ENCODE measurements around the gene ANO1.

ANO1 gene

DNA sequence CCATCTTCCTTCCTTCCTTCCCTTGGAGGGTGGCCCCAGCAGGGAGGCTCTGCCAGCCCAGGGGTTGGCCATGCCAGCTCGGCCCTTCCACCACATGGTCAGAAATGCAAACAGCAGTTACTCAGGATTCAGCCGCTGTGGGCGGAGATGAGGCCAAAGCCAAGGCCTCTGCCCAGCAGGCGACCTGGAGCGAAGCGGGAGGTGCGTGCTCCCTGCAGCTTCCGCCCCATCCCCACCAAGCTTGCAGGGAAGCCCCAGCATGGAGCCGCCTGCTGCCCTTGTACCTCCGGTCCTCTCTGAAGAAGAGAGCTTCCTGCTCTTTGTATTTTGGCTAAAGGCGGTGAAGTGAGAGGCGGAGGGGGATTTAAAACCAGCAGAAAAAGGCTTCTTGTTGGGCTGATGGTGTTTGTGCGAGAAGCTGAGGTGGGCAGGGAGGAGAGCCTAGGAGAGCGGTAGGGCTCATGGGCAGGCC, 50.4 kb downstream of the ANO1 start:
- H3K4me3 ChIP-seq (ENCODE audit: low read depth, low read length): no peak overlapping the region
- DNase-seq (ENCODE audit: low read depth): no peak

DNA sequence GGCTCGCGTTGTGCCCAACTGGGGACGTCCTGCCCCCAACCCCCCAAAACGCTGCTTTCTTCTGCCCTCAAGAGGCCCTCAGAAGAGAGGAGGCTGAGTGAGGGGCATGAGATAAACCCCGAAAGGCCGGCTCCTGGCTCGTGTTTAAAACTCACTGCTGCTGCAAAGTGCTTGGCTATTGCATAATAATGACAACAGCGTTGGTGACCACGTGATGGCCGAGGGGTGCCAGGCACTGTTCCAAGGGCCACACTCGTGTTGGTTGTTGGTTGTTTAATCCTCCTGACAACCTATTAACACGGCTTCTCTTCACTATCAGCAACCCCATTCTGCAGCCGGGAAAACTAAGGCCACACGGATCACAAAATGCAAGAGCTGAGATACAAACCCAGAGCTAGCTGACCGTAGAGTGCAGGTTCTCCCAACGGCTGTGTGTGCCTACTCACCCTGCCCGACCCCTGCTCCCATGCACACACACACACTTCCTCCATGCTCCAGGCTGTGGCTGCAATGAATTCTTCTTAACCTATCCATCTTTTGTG, 51.0 kb downstream of the ANO1 start:
- no peak for DNase-seq (ENCODE audit: low read depth)
- H3K4me3 ChIP-seq (ENCODE audit: low read depth, low read length): no peak overlapping the region

DNA sequence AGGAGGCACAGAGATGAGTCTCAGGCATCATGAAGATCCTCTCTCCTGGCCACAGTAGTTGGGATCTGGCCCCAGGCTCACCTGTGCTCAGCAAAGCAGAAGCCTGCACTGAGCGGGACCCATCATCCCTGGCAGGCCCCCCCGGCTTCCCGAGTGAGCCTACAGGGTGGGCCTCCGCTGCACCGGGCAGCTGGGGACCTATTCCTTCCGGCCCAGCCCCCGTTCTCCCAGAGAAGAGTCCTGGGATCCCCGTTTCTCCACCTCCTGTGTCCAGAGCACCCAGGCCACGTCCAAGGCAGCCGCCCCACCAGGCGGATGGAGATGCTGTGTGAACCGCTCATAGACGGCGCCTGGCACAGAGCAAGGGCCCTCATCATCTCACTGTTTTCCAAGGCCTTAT, 52.5 kb downstream of the ANO1 start:
- H3K4me3 ChIP-seq (ENCODE audit: low read depth, low read length): no peak overlapping the region
- no peak for DNase-seq (ENCODE audit: low read depth)

DNA sequence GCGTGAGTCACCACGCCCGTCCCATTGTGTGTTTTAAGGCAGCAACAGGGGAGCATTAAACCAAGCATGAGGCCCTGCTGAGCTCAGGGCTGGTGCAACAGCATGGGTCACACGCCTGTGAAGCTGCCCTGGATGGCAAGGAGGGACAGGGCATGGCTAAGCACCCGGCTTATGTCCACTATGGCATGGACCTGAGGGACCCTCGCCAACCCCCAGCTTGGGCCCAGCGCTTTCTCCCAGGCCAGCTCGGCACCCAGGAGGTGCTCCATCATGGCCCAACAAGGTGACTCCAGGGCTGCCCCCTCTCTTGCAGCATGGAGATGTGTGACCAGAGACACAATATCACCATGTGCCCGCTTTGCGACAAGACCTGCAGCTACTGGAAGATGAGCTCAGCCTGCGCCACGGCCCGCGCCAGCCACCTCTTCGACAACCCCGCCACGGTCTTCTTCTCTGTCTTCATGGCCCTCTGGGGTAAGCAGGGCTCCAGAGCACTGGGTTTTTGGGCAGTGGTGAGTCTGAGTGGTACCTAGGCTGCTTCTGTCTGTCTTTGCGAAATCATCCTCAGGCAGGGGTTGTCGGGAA, 53.6 kb downstream of the ANO1 start:
- DNase-seq (ENCODE audit: low read depth): no peak

DNA sequence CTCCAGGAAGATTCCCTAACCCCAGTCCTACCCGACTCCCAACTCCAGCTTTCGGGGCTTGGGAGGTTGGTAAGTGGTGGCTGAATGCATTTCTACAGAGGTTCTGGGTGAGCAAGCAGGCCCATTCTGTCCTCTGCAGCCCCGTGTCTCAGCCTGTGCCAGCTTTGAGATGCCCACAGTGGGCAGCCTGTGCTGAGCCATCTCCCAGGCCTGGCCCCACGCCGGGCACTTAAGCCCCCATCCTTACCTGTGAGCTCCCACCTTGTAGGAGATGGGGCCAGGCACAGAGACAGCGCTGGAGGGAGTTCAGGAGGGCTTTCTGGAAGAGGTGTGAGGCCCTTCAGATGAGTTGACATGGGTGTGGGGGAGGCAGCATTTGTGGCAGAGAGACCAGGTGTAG, 54.5 kb downstream of the ANO1 start:
- DNase-seq (ENCODE audit: low read depth): no peak
- H3K4me3 ChIP-seq (ENCODE audit: low read depth, low read length): no peak overlapping the region

More for the DNA sequence above, 53.6 kb downstream of the ANO1 start:
- no peak overlapping the region for H3K4me3 ChIP-seq (ENCODE audit: low read depth, low read length)

DNA sequence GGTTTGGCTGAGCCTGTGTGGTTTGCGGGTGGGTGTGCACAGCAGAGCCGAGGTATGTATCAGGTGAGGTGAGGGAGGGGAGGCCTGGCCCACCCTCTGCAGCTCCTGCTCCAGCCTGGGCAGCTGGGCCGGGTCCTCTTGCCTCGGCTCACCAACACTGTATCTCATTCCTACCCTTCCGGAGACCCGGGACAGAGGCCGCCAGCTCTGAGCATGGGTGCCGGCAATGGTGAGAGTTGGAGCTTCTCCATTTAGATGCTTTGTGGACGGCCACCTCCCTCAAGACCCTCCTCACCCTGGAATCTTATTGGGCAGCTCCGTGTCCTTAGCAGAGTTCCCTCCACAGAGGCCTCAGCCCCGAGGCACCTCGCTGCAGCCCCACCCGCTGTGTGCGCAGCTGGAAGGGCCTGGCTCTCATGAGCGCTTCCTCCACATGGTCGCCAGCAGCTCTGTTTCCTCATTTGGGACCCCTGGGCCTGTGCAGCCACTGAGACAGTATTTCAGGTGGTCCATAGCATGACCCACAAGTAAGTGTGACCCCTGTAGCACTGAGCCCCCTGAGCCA, 55.7 kb downstream of the ANO1 start:
- no peak overlapping the region for H3K4me3 ChIP-seq (ENCODE audit: low read depth, low read length)

DNA sequence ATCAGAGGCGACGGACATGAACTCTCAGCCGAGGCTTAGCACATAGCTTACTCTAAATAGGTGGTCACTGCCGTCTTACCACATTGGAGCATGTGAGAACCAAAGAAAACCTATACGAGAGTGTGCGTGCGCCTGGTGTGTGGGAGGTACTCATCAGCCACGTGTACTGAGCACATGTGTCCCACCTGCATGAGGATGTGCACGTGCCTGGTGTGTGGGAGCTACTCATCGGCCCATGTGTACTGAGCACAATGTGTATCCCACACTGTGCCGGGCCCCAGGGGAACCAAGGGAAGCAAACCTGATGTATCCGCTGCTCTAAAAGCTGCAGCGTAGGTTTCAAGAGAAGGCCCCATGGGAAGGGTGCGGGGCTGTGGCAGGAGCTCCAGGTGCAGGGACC, 56.4 kb downstream of the ANO1 start:
- DNase-seq (ENCODE audit: low read depth): no peak
- no peak overlapping the region for H3K4me3 ChIP-seq (ENCODE audit: low read depth, low read length)

More for the DNA sequence above, 55.7 kb downstream of the ANO1 start:
- DNase-seq (ENCODE audit: low read depth): no peak

DNA sequence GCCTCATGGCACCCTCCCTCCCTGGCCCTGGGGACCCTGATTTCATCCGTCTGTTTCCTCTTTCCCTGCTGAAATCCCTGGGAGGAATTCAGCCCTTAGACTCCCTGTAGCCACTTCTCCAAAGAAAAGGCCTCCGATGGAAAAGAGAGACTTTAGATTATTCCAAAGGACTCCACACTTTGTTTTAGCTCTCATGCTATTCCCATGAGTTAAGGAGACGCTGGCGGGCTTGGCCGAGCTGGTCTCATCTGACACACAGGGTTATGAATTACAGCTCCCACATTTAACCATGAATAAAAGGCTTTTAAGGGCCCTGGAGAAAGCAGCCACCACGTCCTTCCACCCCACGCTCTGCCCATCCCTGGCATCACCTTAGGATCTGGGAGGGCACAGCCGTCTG, 57.0 kb downstream of the ANO1 start:
- DNase-seq (ENCODE audit: low read depth): no peak
- no peak overlapping the region for H3K4me3 ChIP-seq (ENCODE audit: low read depth, low read length)

DNA sequence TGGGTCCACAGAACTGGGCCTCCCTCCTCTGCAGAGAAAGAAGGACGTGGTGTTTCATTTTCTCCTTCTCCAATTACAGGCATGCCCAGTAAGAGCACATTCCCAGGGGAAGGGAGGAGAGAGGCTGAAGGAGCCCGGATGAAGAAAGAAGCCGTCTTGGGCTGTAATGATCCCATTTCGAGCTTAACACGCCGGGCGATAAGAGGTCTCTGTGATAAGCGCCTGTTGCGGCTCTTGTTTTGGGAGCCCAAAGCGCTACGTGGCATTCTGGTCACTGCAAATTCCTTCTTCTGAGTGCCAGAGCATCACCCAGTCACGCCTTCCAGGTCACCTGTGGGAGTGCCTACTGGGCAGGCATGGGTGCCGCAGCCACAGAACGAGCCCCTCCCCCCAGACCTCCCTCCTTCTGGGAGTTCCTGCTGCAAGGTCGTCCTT, 57.5 kb downstream of the ANO1 start:
- H3K4me3 ChIP-seq (ENCODE audit: low read depth, low read length): no peak overlapping the region
- no peak for DNase-seq (ENCODE audit: low read depth)

DNA sequence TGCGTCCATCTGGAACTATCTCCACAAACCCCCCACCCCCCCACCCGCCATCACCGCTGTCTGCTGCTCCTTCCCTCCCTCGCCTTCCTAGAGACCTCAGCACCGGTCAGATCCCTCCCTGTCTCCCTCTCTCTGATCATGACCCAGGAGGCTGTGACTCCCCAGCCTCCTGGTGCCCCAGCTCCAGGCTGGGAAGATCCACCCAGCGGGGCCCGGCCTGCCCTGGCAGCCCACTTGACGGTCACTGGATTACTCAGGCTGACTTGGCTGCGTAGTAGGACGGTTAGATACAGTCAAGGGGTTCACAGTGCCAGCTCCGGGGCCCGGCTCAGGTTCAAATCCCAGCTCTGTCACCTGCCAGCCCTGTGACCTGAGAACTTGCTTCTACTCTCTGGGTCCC, 59.3 kb downstream of the ANO1 start:
- H3K4me3 ChIP-seq (ENCODE audit: low read depth, low read length): no peak overlapping the region
- DNase-seq (ENCODE audit: low read depth): no peak

DNA sequence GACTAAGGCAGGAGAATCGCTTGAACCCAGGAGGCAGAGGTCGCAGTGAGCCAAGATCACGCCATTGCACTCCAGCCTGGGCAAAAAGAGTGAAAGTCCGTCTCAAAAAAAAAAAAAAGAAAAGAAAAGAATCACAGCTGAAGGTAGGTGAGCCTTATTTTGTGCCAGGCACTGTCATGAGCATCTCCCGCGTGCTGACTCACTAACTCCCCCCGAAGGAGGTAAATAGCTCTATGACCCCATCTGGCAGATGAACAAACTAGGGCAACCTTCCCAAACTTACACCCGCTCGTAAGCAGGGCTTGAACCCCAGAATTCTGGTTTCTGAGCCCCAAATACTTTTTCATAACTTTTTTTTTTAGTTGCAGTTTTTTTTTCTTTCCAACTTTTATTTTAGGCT, 60.3 kb downstream of the ANO1 start:
- H3K4me3 ChIP-seq (ENCODE audit: low read depth, low read length): no peak overlapping the region
- DNase-seq (ENCODE audit: low read depth): no peak

DNA sequence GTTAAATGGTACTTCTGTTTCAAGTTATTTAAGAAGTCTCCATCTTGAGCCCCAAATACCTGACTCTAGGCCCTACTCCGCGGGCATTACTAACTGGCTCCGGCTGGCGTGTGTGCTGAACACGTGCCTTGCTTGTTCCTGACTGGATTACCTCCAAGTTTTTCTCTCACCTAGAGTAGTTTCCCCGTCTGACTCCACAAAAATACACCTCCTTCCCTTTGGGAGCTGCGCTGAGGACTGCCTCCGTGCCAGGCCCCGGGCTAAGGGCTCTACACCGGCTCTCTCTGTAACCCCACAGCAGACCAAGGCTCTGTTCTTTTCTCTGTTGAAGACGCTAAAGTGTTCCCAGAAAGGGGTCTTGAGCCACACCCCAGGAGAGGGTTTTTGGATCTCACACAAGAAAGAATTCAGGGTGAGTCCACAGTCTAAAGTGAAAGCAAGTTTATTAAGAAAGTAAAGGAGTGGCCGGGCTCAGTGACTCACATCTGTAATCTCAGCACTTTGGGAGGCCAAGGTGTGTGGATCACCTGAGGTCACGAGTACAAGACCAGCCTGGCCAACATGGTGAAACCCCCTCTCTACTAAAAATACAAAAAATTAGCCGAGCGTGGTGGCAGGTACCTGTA, 61.8 kb downstream of the ANO1 start:
- no peak overlapping the region for H3K4me3 ChIP-seq (ENCODE audit: low read depth, low read length)
- DNase-seq (ENCODE audit: low read depth): no peak

DNA sequence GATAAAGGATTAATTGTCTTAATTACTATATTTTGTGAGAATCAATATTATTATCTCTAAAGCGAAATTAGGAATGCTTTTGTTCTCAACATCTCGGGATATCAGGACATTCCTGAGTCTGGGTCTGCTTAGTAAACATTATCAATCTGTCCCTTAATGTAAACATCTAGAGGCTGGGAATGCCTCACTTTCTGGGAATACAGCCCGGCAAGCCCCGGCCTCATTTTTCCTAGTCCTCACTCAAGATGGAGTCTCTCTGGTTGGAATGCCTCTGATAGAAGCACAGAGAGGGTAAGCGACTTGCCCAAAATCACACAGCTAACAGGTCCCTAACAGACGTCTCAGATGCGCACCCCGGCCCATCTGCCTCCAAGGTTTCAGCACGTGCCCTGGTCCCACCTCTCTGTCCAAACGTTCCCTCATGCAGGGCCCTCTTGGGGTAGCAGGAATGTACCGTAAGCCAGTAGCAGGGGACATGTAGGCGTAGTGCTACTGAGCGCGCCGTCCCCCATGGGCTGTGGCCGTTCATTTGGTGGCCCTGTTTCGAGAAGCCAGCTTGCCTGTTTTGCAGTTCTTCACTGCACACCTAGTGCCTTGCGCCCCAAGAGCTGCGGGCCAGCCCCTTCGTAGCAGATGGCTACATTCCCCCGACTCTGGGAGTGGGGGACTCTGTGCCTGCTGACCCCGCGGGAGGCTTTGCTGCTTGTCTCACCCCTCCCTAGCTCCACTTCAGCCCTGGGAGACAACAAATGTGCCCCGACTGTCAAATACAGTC, 62.8 kb downstream of the ANO1 start:
- H3K4me3 ChIP-seq (ENCODE audit: low read depth, low read length): no peak overlapping the region
- DNase-seq (ENCODE audit: low read depth): no peak

DNA sequence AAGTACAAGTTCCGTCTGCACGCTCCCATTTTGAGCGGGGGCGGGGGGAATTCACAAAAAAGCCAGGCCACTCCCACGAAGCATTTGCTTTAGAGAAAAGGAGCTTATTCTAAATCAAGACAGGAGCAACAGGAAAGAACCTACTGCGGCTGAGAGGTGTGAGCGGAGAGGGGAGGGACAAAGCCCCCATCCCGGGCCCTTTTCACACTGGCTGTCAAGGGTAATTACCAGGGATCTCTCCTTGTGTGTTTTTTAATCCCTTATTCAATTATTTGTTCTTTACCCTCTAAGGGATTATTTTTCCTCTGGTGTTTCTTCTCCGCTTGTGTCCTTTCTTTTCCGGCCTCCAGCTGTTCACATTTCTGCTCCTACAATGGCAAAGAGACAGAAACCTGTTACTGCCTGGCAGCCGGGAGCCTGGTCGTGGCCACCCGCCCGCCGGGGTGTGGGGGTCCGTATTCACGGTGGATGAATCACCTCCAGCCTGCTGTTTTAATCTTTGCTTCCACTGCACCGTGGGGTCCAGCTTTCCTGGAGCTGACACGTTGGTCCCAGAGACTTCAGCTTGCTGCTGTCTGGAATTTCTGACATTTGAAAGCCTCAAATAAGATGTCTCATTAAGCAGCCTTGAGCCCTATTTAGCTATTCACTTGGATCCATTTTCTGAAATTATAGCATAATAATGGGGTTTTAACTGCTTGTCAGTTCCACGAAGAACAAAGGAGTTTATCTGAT, 63.5 kb downstream of the ANO1 start:
- H3K4me3 ChIP-seq (ENCODE audit: low read depth, low read length): no peak overlapping the region
- DNase-seq (ENCODE audit: low read depth): no peak

DNA sequence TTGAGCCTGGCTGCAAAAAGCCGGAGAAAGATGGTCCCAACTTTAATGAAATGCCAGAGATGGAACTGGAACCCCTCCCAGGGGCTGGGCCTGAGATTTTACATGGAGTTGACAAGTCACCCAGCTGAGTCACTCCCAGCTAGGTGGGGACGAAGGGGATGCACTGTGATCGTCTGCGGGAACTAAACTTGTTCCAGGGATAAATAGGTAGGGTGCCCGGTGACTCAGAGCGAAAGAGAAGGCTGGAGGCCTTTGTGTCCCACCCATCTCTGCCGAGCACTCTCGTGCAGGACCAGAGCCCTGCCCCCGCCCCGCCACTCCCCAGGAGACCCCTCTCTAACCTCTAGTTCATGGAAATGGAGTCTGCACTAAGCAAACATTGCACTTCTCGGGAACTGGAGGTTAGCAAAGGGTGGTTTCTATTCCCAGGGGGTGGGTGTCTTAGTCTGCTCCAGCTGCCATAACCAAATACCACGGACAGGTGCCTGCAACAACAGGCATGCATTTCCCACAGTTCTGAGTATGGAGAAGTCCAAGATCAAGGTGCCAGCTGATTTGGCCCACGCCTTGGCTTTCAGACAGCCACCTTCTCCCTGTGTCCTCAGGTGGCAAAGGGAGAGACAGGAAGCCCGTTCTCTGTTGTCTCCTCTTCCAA, 64.2 kb downstream of the ANO1 start:
- DNase-seq (ENCODE audit: low read depth): no peak
- H3K4me3 ChIP-seq (ENCODE audit: low read depth, low read length): no peak overlapping the region

DNA sequence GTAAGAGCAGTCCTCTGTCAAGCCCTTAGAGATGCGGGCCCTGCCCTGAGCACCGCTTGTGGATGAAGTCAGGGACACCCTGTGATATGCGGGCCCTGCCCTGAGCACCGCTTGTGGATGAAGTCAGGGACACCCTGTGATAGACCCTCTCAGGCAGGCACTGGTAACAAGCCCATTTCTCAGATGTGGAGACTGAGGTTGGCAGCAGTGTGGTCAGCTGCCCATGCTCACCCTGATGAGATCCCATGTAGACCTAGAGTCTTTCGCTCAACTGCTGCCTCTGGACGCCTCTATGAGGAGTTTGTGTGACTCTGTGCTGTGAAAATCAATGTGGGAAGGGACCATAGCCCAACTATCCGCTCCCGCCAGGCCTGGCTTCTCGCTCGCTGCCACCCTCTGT, 66.1 kb downstream of the ANO1 start:
- no peak overlapping the region for H3K4me3 ChIP-seq (ENCODE audit: low read depth, low read length)
- DNase-seq (ENCODE audit: low read depth): no peak

DNA sequence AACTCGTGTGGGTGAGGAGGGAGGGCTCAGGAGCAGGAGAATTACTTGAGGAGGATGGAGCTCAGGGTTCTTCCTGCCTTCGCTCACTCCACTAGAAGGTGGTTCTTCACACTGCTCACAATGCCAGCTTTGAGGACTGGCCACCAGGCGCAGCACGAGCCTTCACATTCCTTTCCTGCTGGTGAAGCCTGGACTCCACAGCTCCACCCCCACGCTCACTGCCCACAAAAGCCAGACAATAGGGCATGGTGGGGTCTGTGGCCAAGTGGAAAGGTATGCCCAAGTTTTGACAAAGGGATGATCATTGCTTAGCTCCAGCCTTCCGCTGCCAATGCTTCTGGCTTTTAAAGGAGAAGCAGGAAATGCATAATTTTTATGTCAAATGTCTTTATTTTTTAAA, 67.0 kb downstream of the ANO1 start:
- H3K4me3 ChIP-seq (ENCODE audit: low read depth, low read length): no peak overlapping the region
- DNase-seq (ENCODE audit: low read depth): no peak

DNA sequence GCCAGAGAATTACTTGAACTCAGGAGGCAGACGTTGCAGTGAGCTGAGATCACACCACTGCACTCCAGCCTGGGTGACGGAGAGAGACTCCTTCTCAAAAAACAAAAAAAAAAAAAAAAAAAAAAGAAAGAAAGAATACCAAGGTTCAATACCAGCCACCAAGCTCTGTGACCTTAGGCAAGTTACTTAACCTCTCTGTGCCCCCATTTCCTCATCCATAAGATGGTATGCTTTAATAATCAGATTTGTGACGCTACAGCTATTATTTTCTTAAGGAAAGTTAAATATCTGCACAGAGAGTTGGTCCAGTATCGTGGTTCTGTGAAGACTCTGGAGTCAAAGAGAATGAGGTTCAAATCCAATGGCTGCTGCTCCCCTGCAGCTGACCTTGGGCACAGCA, 67.7 kb downstream of the ANO1 start:
- no peak for DNase-seq (ENCODE audit: low read depth)
- H3K4me3 ChIP-seq (ENCODE audit: low read depth, low read length): no peak overlapping the region

DNA sequence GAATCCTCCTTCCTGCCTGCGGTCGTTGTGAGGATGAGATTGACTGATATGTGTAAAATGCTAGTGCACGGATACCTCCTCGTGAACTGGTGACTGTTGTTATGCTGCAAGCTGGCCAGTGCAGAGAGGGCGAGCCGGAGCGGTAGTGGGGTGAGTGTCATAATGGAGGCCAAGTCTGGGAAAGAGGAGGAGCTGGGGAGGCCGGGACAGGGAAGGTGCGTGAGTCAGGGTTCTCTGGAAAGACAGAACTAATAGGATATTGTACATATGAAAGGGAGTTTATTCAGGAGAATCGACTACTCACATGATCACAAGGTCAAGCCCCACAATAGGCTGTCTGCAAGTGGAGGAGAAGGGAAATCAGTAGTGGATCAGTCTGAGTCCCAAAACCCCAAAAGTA, 68.2 kb downstream of the ANO1 start:
- H3K4me3 ChIP-seq (ENCODE audit: low read depth, low read length): no peak overlapping the region
- no peak for DNase-seq (ENCODE audit: low read depth)
